HL-60/S4 (cell line): ENCODE data around the gene FJX1.

Experiments
- in situ Hi-C: fragments of 300-500 bp; cut with MboI; formaldehyde crosslinking; loops from 2 replicates; pipeline ENCODE4 v1.14.3; 2022; ENCODE audit warnings: low sequenced_read_pairs

Gene FJX1

GRCh38 chr11:35605706-35606105 lies 12.6 kb upstream of the FJX1 start:
- in situ Hi-C loops: loop anchor here (10.0 to 25.0 kb wide), 3 partner anchors 432 to 882 kb away; no protein-coding TSS in a partner anchor

- in situ Hi-C loops: loop anchor here (10.0 to 25.0 kb wide), 3 partner anchors 431 to 881 kb away; no protein-coding TSS in a partner anchor
Observed at GRCh38 chr11:35606206-35606605, 12.1 kb upstream of the FJX1 start.

GRCh38 chr11:35608502-35608901 lies 9.8 kb upstream of the FJX1 start:
- in situ Hi-C loops: loop anchor here (10.0 to 25.0 kb wide), 3 partner anchors 429 to 879 kb away; no protein-coding TSS in a partner anchor

GRCh38 chr11:35609656-35610055 lies 8.6 kb upstream of the FJX1 start:
- in situ Hi-C loops: loop anchor here (10.0 to 25.0 kb wide), 3 partner anchors 428 to 878 kb away; no protein-coding TSS in a partner anchor

DNA sequence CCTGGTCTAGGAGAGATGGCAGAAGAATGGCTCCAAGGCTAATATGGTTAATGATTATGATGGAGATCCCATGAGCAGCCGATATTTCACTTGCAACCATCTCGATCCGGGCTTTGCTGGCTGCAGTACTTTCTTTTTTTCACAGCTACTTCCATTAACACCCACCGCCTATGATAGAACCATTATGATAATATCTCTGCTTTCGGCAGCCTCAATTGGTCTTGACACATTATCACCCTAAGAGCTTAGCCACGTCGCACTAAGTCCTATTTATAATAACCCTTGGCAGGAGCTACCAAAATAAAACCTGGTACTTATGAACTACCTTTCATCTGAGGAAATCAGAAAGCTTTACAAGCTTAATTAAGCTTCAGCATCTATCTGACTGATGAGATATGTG lies 7.6 kb upstream of the FJX1 start:
- in situ Hi-C loops: loop anchor here (25.0 kb wide), 2 partner anchors 427 to 877 kb away; no protein-coding TSS in a partner anchor

GRCh38 chr11:35611741-35612140 lies 6.5 kb upstream of the FJX1 start:
- in situ Hi-C loops: loop anchor here (25.0 kb wide), 2 partner anchors 426 to 876 kb away; no protein-coding TSS in a partner anchor

DNA sequence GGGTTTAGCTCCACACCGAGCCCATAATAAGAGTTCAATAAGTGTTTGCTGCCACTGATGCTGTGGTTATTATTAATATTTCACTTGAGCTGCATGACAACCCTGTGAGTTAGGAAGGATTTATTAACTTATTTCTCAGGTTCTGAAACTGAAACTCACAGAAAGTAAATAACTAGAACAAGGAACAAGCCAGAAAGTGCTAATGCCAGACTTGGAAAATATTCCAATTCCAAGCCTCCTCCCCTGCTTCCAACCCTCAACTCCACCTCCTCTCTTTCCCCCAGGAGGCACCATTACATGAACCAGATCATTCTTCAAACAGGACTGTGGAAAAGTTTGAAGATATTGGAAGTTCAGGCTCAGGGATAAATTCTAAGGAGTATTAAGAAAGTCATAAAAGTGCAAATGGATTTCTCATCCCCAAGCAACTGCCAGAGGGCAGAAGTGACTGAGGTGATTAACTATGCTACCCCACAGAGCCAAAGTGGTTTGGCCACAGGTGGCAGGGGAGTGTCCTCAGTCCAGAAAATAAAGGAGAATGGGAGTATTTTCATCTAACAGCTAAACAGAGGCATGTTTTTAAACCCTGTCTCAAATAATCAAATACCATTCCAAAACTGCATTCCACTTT lies 3.2 kb upstream of the FJX1 start:
- in situ Hi-C loops: loop anchor here (25.0 kb wide), 2 partner anchors 422 to 872 kb away; no protein-coding TSS in a partner anchor

DNA sequence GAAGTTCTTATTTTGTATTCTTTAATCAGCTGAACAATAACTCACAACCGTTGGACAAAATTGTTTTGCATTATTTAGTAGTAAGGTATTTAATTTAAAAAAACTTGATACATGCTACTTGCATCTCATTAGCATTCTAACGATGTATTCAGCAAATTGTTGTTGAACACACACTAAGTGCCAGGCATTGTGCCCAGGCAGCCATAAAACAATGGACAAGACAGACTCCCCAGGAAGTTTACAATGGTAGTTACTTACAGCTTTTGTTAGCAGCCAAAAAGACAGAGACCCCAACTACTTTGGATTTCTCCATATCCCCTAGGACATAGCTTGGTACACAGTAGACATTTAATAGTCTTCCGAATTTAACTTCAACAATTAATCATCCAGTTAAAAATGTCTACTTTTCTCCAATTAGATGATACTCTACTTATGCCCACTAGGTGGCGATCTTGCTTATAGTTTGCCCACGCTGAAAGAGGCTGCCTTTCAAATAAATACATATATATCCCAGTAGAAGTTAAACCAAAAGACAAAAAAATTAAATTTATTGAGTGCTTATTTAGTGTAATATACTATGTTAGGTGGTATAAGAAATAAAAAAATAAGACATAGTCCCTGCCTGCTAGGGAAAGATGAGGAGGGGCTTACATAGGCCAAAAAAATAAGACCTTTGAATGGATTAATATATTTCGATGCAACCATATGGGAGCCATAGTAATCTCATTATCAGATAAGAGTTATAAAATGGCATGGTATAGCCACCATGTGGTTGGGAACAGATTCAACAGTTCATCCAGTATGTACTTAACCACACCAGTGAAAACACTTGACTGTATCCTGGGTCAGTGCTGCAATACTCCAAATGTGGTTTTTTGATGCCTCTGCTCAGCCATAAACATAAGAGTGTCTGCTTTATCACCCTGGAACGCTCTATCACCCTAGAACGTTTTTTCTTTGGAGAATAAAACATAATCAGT lies 2.0 kb upstream of the FJX1 start:
- in situ Hi-C loops: loop anchor here (25.0 kb wide), 2 partner anchors 421 to 871 kb away; no protein-coding TSS in a partner anchor

DNA sequence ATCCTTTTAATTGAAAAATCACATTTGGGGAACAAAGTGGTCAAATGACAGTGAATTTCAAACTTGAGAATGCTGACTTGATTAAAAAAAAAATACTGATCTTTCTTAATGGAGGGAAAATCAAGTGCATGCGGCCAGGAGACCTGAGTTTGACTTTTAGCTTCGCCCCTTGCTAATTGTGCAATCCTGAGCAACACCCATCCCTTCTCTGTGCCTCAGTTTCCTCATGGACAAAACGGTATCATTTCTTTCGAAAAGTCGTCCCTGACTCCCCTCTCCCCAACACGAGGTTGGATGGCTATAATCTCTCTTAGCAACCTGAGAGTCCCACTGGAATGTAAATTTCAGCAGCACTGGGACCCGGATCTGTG lies 959 bp upstream of the FJX1 start:
- in situ Hi-C loops: loop anchor here (25.0 kb wide), 2 partner anchors 420 to 870 kb away; no protein-coding TSS in a partner anchor

DNA sequence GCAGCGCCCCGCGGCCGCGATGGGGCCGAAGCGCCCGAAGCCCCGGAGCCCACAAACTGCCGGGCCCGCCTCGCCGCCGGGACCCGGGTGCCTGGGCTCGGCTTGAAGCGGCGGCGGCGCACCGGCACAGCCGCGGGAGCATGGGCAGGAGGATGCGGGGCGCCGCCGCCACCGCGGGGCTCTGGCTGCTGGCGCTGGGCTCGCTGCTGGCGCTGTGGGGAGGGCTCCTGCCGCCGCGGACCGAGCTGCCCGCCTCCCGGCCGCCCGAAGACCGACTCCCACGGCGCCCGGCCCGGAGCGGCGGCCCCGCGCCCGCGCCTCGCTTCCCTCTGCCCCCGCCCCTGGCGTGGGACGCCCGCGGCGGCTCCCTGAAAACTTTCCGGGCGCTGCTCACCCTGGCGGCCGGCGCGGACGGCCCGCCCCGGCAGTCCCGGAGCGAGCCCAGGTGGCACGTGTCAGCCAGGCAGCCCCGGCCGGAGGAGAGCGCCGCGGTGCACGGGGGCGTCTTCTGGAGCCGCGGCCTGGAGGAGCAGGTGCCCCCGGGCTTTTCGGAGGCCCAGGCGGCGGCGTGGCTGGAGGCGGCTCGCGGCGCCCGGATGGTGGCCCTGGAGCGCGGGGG lies 346 bp downstream of the FJX1 start:
- in situ Hi-C loops: loop anchor here (25.0 kb wide), 2 partner anchors 419 to 869 kb away; no protein-coding TSS in a partner anchor

- in situ Hi-C loops: loop anchor here (25.0 kb wide), 2 partner anchors 418 to 868 kb away; no protein-coding TSS in a partner anchor
Observed at GRCh38 chr11:35619116-35619854, 1.0 kb downstream of the FJX1 start.

GRCh38 chr11:35619855-35620640 lies 1.8 kb downstream of the FJX1 start:
- in situ Hi-C loops: loop anchor here (25.0 kb wide), 2 partner anchors 417 to 867 kb away; no protein-coding TSS in a partner anchor

DNA sequence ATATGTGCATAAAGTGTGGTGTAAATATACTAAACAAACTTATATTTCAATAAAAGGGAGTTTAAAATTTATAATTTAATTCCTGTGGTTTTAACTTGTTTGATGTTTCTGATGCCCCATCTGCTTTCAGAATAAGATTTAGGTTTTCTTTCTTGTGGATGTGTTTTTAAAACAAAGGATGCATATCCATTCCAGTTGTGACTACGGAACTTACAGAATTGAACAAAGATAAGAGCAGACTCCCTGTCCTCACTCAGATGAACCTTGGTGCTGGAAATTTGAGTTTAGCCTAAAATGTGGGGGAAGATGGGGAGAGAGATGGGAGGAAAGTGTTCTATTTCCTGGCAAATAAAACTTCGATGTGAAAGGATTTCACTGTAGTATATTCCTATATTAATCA lies 2.5 kb downstream of the FJX1 start:
- in situ Hi-C loops: loop anchor here (25.0 kb wide), 2 partner anchors 417 to 867 kb away; no protein-coding TSS in a partner anchor

GRCh38 chr11:35621620-35622019 lies 3.4 kb downstream of the FJX1 start:
- in situ Hi-C loops: loop anchor here (25.0 kb wide), 2 partner anchors 416 to 866 kb away; no protein-coding TSS in a partner anchor

- in situ Hi-C loops: loop anchor here (25.0 kb wide), 2 partner anchors 415 to 865 kb away; no protein-coding TSS in a partner anchor
Observed at GRCh38 chr11:35622070-35622469, 3.8 kb downstream of the FJX1 start.

DNA sequence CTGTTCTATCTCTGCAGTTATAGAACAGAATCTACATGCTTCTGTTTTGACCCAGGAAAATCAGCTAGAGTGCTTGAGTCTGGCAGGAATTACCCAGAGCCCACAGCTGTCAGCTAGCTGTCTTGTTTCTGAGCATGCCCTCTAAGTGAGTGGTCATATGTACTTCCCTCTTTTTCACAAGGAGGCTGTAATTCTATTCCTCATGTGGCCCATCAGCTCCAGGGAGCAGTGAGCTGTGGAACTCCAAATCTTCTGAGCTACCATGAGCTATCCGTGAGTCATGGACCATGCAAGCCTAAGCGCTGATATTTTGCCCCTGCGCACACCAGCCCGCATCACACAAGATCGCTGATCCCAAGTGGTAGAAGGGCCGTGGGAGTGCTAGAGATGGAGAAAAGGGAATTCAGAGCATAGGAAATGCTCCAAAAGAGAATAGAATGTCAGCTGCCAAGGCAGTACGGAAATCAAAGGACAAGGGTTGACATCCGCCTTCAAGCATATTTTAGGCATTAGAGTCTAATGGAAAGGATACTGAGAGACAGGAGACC lies 5.4 kb downstream of the FJX1 start:
- in situ Hi-C loops: loop anchor here (25.0 kb wide), 2 partner anchors 414 to 864 kb away; no protein-coding TSS in a partner anchor

DNA sequence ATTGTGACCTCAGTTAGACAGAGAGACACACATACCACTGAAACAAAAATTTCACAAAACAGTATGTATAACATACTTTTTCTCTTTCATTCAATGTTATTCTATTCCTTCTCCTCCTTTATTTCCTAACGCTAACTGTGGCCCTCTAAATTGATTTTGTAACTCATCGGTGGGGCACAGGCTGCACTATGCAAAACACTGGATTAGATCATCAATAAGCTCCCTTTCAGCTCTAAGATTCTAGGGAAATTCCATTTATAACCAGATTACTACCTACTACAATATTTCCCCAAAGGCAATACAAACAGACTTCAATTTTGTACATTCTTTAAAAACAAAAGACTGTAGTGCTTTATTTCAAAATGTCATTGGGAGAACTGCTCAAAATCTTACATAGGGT lies 6.1 kb downstream of the FJX1 start:
- in situ Hi-C loops: loop anchor here (25.0 kb wide), 2 partner anchors 413 to 863 kb away; no protein-coding TSS in a partner anchor

- in situ Hi-C loops: loop anchor here (25.0 kb wide), 2 partner anchors 413 to 863 kb away; no protein-coding TSS in a partner anchor
Observed at GRCh38 chr11:35624781-35625180, 6.5 kb downstream of the FJX1 start.
